ENCODE results near the gene SATB2.

The SATB2 gene

DNA sequence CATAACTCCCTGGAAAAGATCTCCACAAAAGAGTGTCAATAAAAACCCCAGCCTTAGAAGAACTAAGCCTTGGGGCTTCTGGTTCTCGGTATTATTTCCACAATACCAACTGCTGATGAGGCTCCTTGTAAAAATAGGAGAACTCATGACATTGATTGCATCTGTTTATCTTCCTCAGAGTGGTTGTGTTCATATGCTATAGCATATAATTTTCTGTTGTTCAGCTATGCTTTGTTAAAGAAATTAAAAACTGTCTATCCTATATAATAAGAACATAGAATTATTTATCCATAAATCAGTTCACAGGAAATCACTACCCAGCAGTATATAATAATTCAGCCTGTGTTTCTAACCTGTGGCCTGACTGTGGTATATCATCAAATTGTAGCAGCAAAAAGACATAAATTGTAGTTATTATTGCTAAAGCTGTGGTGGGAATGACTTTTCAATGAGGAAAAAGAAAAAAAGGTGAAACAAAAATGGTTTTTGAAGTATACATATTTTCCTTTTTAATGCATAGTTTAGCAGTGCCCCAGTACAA, 68.9 kb downstream of the SATB2 start:
- DNase-seq, result no peak

DNA sequence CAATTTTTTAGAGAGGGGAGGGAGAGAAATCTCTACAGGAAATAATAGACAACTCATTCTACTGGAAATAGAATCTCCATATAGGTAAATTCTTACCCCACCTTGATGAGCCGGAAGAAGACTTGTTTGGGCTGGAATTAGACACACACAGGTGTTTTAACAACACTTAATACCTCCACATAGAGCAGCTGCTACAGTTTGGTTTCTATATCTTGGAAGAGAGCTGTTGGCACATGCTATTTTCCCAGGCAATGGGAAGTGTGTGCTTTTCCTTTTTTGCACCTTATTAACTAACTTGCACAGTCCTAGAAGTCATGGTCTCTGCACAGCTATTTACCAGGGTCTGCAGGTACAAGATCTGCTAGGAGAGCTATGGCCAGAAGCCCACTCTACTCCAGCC, 73.7 kb downstream of the SATB2 start:
- DNase-seq, result no peak

- DNase-seq, result no peak
Observed at GRCh38 chr2:199383021-199383420, 74.7 kb downstream of the SATB2 start.

DNA sequence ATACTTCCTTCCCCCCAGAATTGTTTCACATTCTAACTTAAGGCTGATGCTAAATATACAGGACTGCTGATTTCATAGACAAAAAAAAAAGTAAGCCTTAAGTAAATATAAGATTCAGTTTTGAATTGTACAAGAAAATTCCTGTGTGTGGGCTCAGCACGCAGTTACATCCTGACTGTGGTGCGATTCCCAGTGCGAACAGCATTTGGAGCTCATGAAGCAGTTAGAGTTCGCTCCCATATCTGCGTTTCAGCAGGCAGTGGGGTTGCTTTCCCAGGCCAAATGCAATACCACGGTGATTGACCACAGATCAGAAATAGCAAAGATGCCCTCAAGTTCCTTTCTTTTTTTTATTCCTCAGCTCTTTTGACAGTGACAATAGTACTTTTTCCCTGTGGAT, 75.6 kb downstream of the SATB2 start:
- DNase-seq, result no peak

DNA sequence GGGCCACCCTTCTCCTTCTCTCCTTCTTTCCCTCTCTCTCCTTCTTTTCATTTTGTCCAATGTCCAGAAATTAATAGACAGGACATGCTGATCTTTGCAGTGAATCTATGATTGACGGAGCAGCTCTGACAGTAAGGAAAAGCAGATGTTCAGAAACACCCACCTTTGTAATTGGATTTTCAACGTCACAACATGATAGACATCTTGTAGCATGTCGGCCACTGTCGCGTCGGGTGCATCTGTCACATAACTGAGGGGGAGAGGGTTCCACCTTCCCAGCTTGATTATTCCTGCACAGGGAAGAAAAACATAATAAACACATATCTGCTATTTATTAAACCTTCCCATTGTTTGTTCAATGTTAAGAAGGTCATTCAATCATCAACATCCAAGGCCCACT, 76.2 kb downstream of the SATB2 start:
- DNase-seq, result no peak

DNA sequence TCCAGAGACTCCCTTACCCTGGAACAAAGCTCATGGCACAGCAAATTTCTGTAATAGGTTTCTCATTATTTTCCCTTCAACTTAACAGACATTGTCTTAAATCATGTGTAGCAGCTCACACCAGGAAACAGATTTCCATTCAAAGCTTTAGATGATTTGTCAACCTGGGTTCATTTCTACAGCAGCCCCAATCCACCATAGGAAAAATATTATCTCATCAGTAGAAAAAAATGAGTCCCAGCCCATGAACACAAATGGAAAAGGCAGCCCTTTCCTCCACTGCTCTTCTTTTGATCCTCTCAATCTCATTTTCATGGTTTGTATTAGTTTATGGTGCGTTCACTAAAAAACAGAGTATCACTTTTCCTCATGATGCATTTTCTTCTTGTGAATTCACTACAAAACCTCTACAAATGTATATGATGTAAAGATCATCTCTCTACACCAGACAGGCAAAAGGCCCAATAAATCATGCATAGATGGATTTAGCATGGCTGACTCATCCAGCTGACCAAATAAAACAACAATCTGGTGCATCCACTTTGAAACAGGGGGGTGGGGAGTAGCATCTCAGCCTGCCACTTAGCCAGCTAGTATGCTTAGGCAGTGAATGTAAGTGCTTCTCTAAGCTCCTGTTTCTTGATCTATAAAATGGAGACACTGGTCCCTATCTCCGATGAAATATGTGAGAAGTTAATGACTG, 78.6 kb downstream of the SATB2 start:
- no peak for DNase-seq

- no peak for DNase-seq
Observed at GRCh38 chr2:199370150-199370780, 87.5 kb downstream of the SATB2 start.

DNA sequence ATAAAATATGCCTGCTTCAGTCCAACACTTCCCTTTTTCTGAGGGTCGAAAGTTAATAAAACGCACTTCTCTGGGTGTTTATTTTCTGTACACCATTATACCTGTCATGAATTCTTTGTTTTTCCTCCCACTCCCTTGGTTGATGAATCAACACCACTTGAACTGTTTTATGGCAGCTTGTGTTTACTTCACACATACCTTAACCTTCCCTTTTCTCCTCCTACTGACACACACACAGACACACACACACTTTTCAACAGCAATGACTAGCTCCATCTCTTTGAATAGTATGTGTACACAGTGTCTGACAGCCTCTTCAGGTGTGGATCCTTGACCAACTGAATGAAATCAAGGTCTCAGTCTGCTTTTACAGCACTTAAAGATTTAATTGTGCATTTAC, 91.3 kb downstream of the SATB2 start:
- no peak for DNase-seq

DNA sequence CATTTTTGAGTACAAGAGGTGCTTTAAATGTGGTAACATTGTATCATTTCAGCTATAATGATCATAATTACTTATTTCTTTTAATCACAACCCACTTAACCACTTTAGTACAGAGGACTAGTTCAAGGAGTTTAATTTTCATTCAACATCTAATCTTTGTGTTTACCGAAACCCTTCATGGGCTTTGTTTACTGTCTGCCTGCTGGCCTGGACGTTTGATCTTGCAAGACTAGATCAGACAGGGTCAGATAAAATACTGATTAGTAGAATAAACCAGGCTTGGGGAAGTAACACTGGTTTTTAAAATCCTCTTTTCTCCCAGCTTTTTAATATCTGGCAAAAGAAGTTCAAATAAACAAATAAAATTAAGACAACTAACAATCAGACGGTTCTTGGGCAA, 93.6 kb downstream of the SATB2 start:
- DNase-seq, result no peak

GRCh38 chr2:199356412-199356811, 101.3 kb downstream of the SATB2 start:
- no peak for DNase-seq

DNA sequence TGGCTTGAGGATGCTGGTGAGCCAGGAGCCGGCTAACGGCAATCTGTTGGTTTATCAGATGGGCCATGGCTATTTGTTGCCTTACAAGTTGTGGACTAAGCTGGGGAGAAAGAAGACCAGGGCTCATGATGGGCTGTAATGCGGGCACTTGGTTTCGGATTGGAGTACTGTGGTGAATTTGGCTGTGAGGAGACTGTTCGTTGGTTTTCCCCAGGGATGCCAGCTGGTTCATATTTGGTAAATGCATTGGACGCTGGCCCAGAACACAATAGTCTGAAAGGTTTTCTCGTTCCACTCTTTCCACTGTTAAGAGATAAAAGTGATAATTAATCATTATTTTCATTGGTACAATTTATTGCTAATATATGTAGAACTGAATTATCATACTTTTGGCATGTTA, 108.9 kb downstream of the SATB2 start:
- no peak for DNase-seq

GRCh38 chr2:199344012-199344411, 113.7 kb downstream of the SATB2 start:
- DNase-seq, result no peak

DNA sequence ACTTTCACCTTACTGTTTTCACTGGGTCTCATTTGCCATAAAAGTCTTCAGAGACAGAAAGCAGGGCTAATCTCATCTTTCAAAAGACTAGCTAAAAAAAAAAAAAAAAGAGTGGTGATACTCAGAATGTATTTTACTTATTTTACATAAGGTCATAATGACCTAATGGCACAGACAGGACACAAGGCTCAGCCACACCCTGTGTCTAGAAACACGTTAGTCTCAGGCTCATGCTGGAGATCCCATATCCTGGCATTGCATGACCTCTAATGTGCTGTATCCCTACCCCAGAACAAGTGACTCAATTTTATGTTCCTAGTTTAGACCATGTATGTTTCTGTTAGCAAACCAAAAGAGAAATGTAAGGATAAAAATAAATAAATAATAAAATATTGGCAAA, 115.4 kb downstream of the SATB2 start:
- DNase-seq, result no peak

- no peak for DNase-seq
Observed at GRCh38 chr2:199341123-199341522, 116.6 kb downstream of the SATB2 start.

- no peak for DNase-seq
Observed at GRCh38 chr2:199339891-199340605, 117.7 kb downstream of the SATB2 start.

GRCh38 chr2:199336546-199336945, 121.2 kb downstream of the SATB2 start:
- no peak for DNase-seq

DNA sequence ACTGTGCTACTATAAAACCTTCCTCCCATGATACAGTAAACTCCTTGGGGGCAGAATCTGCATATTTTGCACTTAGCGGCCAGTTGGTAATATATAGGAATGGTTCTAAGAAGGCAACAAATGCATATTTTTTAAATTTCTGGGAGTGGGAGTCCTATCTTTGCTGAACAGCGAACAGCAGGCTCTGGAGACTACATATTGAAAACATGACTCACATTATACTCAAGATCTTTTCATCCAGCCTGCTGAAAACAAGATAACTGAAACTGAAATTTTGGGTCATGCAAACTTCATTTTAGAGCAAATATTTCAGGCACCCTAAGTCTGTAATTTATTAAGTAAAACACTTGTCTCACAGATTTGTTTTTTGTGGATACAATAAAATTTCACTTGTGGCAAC, 122.2 kb downstream of the SATB2 start:
- no peak for DNase-seq

DNA sequence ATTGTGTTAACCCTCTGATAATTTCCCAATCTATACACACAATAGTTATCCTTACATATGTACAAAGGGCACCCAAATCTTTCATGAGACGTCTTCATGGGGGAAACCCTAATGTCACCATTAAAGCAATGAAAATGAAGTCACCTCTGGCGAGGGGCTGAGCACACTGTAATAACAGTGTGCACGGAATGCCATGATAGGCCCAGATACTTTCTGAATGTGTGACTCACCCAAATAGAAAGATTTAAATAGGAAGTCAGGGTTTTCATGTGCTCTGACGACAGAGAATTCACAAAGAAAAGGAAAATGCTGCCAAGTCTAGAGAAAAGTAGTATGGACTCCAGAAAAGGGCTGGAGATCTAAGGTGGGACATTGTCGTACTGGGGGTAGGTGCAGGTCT, 128.3 kb downstream of the SATB2 start:
- DNase-seq, result no peak

DNA sequence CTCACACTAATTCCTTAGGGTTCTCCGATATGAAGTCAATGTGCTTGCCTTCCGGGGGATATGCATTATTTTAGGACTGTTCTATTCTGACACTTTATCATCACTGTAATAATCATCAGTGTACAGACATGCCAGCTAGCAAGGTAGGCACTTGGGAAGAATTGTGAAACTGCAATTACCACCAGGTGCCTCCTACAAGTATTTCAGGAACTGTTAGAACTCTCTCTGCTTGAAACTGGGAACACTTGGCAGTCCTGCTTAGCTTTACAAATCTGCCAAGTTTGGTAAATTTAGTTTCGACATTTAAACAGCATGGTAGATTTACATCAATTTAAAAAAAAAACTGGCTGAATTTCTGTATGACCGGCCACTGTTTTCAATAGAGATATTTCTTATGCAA, 128.7 kb downstream of the SATB2 start:
- DNase-seq, result no peak

DNA sequence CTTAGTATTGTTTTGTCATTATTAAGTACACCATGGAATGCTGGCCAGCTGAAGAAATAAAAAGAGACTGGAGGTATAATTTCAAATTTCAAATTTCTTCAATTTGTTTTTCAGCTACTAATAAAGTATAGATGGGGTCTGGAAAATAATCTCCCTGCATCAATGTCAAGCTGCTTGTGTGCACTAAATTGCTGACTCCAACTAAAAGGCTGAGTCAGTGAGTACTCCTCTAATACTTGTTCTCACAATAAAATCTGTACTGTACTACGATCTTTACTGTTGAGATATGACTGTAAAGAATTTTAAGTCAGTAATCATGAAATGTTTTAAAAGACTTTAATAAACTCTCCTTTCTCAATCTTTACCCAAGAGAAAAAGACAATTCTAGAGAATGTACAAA, 131.9 kb downstream of the SATB2 start:
- DNase-seq, result no peak

DNA sequence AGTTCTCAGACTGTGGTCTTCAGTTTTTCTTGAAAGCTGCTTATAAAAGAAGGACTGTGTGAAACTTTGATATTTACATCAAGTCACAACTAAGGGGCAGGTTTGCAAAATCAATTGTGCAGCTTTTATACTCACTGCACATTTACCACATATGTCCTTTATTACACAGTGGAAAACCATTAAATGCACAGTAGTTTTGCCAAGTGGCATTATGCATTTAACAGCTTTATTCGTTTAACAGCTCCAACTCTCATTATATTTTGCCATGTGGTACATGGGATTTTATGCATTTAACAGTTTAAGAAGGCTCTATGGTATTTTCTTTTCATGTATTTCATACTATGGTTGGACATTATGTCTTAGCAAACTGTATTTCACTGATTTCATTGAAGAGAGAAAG, 135.6 kb downstream of the SATB2 start:
- DNase-seq, result no peak

DNA sequence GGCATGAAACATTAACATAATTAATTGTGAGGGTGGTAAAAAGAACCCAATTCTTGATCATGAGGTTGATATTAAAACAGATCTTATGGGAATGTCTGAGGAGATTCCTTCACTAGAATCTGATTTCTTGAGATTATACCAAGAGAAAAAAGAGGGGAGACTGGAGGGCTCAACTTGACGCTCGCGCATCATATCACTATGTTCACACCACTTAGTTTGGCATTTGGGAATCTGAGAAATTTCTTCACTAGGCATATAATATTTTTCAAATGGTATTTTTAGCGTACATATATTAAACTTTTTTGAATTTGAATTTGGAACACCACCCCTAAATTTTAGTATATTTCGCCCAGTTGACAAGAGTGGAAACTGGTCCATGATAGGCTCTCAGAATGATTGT, 140.1 kb downstream of the SATB2 start:
- no peak for DNase-seq

- no peak for DNase-seq
Observed at GRCh38 chr2:199316851-199317250, 140.9 kb downstream of the SATB2 start.
